ENCODE measurements around the gene ZNF808.
"Not testable (repeated sequence)": the region's sequence is repeated elsewhere in the genome, so short reads cannot be mapped to it uniquely, and the experiment has no call there.

Gene ZNF808

DNA sequence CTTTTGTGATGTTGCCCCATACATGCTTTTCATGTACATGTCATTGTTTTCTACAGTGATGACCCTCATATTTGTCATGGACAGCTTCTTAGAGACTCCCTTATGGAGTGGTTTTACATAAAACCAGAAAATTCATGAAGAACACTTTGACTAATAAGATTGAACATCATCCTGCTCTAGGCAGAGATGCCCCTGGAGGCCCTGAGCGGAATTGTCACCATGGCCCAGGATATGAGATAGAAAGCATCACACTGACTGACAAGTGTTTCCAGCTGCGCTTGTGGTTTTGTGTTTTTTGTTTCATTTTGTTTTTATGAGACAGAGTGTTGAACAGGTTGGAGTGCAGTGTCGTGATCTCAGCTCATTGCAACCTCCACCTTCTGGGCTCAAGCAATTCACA lies 64.8 kb downstream of the ZNF808 start:
- DNase-seq: no peak

DNA sequence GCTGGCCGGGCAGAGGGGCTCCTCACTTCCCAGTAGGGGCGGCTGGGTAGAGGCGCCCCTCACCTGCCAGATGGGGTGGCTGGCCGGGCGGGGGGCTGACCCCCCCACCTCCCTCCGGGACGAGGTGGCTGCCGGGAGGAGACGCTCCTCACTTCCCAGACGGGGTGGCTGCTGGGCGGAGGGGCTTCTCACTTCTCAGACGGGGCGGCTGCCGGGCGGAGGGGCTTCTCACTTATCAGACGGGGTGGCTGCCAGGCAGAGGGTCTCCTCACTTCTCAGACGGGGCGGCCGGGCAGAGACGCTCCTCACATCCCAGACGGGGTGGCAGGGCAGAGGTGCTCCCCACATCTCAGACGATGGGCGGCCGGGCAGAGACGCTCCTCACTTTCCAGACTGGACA lies 66.0 kb downstream of the ZNF808 start:
- not testable (repeated sequence) for DNase-seq

DNA sequence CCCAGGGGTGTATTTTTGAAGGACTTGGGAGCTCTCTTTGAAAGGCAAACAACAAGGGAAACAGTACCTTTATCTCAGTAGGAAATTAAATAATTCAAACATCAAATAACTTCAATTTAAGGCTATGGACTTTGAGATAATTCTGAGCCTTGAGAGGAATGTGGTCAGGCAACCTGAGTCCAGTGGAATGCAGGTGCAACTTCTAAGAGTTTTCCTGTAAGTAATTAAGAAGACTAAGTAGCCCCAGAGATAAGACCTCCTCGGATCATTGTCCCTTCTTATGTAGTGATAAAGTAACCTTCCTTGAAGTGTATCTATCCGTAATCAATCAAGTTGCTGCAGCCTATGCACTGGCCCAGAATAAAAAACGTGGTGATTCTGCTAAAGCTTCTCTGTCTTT lies 71.8 kb downstream of the ZNF808 start:
- DNase-seq: no peak

DNA sequence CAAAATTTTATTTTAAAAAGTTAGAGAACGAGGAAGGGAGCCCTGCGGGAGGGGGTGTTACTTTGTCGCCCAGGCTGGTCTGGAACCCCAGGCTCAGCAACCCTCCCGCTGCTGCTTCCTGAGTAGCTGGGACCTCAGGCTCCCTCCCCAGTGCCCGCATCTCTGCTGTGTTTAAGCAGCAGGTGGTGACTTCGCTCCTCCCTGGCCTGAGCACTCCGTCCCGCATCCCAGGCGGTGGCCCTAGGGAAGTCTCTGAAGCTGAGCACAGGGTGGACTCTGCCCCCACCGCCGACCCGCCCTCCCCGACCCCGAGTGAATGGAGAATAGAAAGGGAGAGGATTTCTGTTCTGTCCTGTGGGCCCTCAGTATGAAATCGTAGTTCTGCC lies 73.2 kb downstream of the ZNF808 start:
- peak in 7 of 51 donors; percentile 11 to 40 (median 20) for DNase-seq

DNA sequence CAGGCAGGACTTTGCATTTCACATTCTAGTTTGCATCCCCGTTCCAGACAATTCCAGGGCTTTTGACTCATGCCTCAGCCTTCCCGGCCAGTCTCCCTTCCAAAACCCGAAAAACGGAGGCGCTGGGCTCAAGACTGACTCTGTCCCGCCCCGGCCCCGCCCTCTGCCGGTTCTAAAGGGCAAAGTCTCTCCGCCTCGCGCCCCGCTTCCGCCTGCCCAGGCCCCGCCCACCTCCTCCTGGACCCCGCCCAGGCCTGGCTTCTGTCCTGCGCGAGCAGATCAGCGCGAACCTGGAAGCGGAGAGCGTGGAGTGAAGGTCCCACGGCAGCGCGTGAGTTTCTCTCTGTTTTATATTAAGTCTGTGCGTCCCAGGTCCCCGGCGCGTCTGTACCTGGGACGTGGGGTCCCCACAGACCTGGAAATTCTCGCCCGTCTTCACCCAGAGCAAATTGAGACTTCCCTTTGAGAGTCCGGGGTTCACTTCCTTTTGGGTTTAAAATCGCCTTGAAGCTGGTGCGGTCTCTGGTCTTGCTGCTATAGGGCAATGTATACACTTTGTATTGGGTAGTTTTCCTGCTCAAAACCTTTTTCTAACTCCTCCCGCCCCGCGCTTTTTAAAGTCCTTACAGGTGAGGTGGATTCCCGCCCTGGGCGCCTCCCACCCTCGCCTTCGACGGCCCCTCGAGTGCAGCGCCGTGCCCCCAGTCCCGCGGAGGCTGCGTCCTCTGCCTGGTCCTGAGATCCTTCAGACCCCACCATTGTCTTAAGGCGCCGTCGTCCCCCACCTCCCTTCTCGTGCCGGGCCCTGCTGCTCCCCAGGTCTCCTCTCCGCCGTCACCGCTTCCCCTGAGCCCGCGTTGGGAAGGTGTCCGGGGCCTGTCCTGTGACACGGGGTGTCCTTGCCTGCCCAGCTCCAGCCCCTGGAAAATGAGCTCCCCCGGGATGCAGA lies 73.8 kb downstream of the ZNF808 start:
- peak; percentile 13 to 91 (median 71) for DNase-seq

DNA sequence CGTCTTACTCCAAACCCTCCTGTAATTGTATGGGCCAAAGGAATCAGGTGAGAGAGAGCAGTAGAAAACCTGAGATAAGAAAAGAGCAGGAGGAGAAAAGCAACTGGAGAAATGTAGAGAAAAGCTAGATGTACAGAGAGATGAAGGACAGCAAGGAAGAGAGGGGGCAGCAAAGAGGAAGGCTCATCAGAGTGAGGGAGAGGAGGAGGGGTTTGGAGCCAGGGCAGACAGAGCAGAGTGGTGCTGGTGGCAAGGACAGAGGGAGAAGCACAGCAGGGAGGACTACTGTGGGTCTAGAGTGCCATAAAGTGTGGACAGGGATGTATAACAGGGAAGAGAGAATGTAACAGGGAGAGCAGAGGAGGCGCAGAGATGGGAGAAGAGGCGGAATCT lies 74.5 kb downstream of the ZNF808 start:
- DNase-seq: peak in 5 of 51 donors; percentile 2 to 13 (median 3)

DNA sequence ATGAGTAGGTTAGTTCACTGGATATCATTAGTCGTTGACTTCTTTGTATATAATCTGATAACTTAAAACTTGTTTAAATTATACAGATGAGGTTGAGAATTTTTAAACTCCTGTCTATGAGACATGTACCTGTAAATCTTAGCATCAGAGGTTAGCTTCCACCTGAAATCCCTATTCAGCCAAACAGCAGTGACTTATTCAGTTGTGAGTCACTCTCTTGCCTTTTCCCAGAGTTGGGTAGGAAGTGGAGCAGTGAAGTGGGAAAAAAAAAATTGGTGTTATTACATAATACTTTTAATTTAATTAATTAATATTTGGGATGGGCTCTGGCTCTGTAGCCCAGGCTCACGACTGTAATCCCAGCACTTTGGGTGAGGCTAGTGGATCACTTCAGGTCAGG lies 75.5 kb downstream of the ZNF808 start:
- no peak for DNase-seq

- DNase-seq: no peak
Observed at GRCh38 chr19:52603558-52604207, 76.2 kb downstream of the ZNF808 start.
